Measurements from ENCODE around the gene COPZ1.
"Not testable (repeated sequence)": the region's sequence is repeated elsewhere in the genome, so short reads cannot be mapped to it uniquely, and the experiment has no call there.

COPZ1 gene

GRCh38 chr12:54337280-54337842 lies 12.4 kb downstream of the COPZ1 start:
- no peak for DNase-seq

GRCh38 chr12:54337854-54338650 lies 13.1 kb downstream of the COPZ1 start:
- DNase-seq, result no peak

- DNase-seq, result no peak
These were observed 13.9 kb downstream of the COPZ1 start for GRCh38 chr12:54338698-54339296.

- no peak for DNase-seq
These were observed 15.9 kb downstream of the COPZ1 start for GRCh38 chr12:54340846-54341245.

GRCh38 chr12:54341378-54342300 lies 16.7 kb downstream of the COPZ1 start:
- DNase-seq, result no peak

GRCh38 chr12:54349036-54349435 lies 24.1 kb downstream of the COPZ1 start:
- DNase-seq, result no peak

GRCh38 chr12:54349679-54350078 lies 24.7 kb downstream of the COPZ1 start:
- no peak for DNase-seq

GRCh38 chr12:54350743-54351142 lies 25.8 kb downstream of the COPZ1 start:
- no peak for DNase-seq

- DNase-seq, result no peak
These were observed 26.4 kb downstream of the COPZ1 start for GRCh38 chr12:54351341-54351740.

GRCh38 chr12:54352022-54352531 lies 27.1 kb downstream of the COPZ1 start:
- DNase-seq, result peak; percentile 65

- DNase-seq, result no peak
These were observed 28.3 kb downstream of the COPZ1 start for GRCh38 chr12:54352891-54353874.

GRCh38 chr12:54354271-54354670 lies 29.3 kb downstream of the COPZ1 start:
- not testable (repeated sequence) for DNase-seq

- DNase-seq, result no peak
These were observed 30.3 kb downstream of the COPZ1 start for GRCh38 chr12:54355104-54355815.

GRCh38 chr12:54356228-54356627 lies 31.3 kb downstream of the COPZ1 start:
- DNase-seq, result no peak

GRCh38 chr12:54356951-54357356 lies 32.0 kb downstream of the COPZ1 start:
- no peak for DNase-seq

GRCh38 chr12:54357506-54358190 lies 32.7 kb downstream of the COPZ1 start:
- DNase-seq, result no peak

- DNase-seq, result peak; percentile 56
These were observed 33.4 kb downstream of the COPZ1 start for GRCh38 chr12:54358191-54358944.

GRCh38 chr12:54358945-54359761 lies 34.2 kb downstream of the COPZ1 start:
- DNase-seq, result peak; percentile 94

Measured in activated CD4-positive, alpha-beta T cell treated with anti-CD3 and anti-CD28 coated beads for 48 hours (primary cell).